ENCODE measurements around the gene ABL1. TPM values are rescaled to one million over a fixed set of nuclear protein-coding genes. Genes with fewer than 3 reads are reported as not detected.
A peak's percentile ranks its signal among the peaks of the same experiment; 100 is the strongest.
"Not testable (repeated sequence)": the region's sequence is repeated elsewhere in the genome, so short reads cannot be mapped to it uniquely, and the experiment has no call there.

The ABL1 gene
- 57.2 and 58.0 TPM in 2 replicates for total RNA-seq (2014; rRNA removed; shearing (Covaris generic))

DNA sequence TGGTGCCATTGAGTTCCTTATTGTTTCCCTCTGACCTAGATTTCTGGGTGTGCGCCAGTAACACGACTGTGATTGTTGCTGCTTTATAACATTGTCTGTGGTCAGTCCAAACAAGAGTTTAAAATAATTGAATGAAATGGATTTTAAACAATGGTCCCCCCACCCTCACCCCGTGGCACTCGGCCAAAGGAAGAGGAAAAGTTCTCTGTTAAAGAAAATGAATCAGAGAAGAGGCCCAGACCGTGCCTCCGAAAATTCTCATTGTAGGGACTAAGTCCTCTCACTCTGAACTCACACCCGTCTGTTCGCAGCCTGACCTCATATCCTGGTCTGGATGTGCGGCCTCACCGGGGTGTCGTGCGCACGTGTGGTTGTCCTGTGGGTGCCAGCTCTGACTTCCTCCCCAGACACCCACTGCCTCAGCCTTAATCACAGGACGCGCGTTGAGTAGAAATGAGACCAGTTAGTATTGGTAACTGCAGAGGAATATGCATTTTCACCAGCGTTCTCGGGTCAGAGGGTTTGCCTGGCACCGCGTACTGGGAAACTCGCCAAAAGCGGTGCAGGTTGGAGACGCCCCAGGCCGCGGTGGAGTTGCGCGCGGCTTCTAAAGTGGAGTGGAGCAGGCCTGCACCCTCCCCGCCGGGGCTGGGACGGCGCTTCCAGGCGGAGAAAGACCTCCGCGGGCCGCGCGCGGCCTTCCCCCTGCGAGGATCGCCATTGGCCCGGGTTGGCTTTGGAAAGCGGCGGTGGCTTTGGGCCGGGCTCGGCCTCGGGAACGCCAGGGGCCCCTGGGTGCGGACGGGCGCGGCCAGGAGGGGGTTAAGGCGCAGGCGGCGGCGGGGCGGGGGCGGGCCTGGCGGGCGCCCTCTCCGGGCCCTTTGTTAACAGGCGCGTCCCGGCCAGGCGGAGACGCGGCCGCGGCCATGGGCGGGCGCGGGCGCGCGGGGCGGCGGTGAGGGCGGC lies at the start of gene ABL1:
Gene ABL1 (plus strand): TSS at position 884 of the 966 bp plus-strand sequence. CDS start 193 bp downstream, outside the sequence.
- DNase-seq = peak; percentile 85 to 88
- peak within 1 kb of the TSS; percentile 92 for H3K4me3 ChIP-seq
- H3K4me1 ChIP-seq = peaks cover 29% of the 10 kb centered on the region
- H3K36me3 ChIP-seq = no peaks in the 10 kb centered on the region
- no peaks in the 10 kb centered on the region for H3K27me3 ChIP-seq
- no peaks in the 10 kb centered on the region for H3K9me3 ChIP-seq (replicated peaks)
- peak within 1 kb of the TSS; percentile 92 for H3K27ac ChIP-seq

DNA sequence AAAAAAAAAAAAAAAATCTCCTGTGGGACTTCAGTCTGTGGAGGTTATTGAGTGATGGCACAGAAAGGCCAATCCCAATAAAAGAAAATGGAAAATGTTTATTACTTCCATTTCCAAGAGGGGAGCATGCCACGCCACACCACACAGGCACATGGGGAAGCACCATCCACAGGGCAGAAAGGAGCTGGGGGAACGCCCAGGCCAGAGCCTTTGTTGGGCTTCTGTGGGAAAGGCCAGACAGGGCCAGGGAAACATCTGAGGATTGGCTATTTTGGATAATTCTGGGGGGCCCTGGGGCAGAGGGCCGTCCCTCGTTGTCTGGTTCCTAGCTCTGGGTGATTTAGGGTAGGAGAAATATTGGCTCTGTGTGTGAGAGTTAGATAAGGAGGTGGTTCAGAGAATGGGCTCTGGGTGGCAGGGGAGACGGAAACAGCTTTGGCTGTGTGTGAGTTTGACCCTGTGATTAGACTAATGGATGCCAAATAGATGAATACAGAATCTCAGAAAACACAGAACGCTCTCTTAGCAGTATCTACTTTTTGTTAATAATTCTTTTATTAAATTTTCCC lies 49.0 kb upstream of the ABL1 start:
- H3K4me3 ChIP-seq = no peak overlapping the region
- DNase-seq = no peak
- no peaks in the 10 kb centered on the region for H3K27me3 ChIP-seq
- no peak overlapping the region for H3K27ac ChIP-seq
- peaks cover 5% of the 10 kb centered on the region for H3K9me3 ChIP-seq (replicated peaks)
- no peaks in the 10 kb centered on the region for H3K36me3 ChIP-seq
- peaks cover 11% of the 10 kb centered on the region for H3K4me1 ChIP-seq

DNA sequence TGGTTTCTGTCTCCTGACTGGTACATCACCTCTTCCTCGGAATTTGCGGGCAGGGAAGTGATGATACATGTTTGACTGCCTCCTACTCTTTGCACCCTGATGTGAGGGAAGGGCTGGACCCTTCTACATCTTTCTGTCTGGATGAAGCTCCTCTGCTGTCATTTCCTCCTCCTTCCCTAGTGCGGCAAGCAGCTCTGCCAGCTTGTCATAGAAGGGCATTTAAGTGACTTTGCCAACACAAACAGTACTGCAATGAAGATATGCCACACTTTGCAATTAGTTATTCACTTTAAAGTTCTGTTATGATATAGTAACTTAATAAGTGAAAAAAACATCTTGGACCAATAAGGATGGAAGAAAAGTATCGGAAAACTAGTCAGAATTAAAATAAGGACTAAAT lies 48.5 kb upstream of the ABL1 start:
- no peaks in the 10 kb centered on the region for H3K27me3 ChIP-seq
- no peak overlapping the region for H3K4me3 ChIP-seq
- no peaks in the 10 kb centered on the region for H3K36me3 ChIP-seq
- no peak overlapping the region for H3K27ac ChIP-seq
- peaks cover 5% of the 10 kb centered on the region for H3K9me3 ChIP-seq (replicated peaks)
- DNase-seq = no peak
- H3K4me1 ChIP-seq = peaks cover 6% of the 10 kb centered on the region

DNA sequence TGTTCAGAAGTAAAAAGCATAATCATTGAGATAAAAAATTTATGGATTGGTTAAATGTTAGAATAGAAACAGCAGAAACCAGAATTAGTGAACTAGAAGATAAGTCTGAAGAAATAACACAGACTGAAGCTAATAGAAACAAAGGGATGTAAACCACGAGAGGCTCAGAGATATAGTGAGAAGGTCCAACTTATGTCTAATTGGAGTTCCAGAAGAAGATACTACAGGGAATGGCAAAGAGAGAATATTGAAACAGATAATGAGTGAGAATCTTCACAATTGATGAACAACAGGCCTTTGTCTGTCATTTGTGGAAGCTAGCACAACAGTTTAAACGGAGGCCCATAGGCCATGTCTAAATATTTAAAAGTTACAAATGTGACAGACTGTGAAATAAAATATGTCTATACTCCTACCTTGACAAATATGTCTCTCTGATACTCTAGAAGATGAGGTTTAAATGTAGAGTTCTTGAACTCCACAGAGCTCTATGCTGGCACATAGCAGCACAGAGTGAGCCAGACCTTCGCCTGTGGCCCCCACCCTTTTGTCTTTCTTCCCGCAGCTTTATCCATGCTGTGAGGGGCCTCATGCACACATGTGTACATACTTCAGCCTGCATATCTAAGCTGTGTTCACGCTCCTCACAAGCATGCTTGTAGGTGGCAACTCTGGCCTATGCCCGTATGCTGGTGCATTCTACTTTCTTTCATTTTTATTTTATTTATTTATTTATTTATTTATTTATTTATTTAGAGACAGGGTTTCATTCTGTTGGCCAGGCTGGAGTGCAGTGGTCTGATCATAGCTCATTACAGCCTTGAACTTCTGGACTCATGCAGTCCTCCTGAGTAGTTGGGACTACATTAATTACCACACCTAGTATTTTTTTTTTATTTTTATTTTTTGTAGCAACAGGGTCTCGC lies 45.0 kb upstream of the ABL1 start:
- Histone ChIP-seq H3K27ac (no peak overlapping the region), H3K4me1 (no peaks in the 10 kb centered on the region), H3K9me3 (replicated peaks) (peaks cover 5% of the 10 kb centered on the region), H3K27me3 (no peaks in the 10 kb centered on the region), H3K36me3 (no peaks in the 10 kb centered on the region), H3K4me3 (no peak overlapping the region)
- DNase-seq = no peak

DNA sequence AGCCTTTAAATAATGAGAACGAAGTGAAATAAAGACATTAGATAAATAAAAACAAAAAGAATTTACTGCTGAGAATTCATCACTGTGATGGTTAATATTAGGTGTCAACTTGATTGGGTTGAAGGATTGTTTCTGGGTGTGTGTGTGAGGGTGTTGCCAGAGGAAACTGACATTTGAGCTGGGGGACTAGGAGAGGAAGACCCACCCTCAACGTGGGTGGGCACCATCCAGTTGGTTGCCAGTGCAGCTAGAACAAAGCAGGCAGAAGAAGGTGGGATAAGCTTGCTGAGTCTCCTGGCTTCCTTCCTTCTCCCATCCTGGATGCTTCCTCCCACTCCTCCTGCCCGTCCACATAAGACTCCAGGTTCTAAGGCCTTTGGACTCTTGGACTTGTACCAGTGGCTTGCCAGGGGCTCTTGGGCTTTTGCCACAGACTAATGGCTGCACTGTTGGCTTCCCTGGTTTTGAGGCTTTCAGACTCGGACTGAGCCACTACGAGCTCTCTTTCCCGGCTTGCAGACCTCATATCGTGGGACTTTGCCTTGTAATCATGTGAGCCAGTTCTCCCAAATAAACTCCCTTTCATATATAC lies 43.7 kb upstream of the ABL1 start:
- peaks cover 5% of the 10 kb centered on the region for H3K9me3 ChIP-seq (replicated peaks)
- H3K27me3 ChIP-seq = no peaks in the 10 kb centered on the region
- no peaks in the 10 kb centered on the region for H3K4me1 ChIP-seq
- no peak overlapping the region for H3K4me3 ChIP-seq
- peak; percentile 40 to 54 for DNase-seq
- H3K36me3 ChIP-seq = no peaks in the 10 kb centered on the region
- H3K27ac ChIP-seq = no peak overlapping the region

DNA sequence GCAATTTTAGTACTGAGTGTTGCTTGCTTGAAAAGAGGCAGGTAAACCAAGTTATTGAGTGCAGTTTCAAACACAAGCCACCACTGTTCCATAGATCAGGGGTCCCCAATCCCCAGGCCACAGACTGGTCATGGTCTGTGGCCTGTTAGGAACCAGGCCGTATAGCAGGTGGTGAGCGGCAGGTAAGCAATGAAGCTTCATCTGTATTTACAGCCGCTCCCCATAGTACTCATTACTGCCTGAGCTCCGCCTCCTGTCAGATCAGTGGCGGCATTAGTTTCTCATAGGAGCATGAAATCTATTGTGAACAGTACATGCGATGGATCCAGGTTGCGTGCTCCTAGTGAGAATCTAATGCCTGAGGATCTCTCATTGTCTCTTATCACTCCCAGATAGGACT lies 41.5 kb upstream of the ABL1 start:
- no peak overlapping the region for H3K4me3 ChIP-seq
- peaks cover 5% of the 10 kb centered on the region for H3K9me3 ChIP-seq (replicated peaks)
- H3K27ac ChIP-seq = no peak overlapping the region
- H3K36me3 ChIP-seq = no peaks in the 10 kb centered on the region
- no peaks in the 10 kb centered on the region for H3K27me3 ChIP-seq
- no peak for DNase-seq
- H3K4me1 ChIP-seq = no peaks in the 10 kb centered on the region

DNA sequence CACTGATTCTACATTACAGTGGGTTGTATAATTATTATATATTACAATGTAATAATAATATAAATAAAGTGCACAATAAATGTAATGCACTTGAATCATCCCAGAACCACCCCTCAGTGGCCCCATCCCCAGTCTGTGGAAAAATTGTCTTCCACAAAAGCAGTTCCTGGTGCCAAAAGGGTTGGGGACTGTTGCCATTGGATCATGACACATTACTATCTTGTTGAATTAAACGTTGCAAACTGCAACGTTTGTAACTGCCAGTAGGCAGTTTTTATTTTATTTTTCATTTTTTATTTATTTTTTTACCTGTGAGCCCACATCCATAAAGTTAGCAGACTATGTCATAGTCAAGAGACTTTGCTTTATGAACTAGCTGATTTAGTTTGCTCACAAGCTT lies 41.0 kb upstream of the ABL1 start:
- not testable (repeated sequence) for H3K4me3 ChIP-seq; H3K36me3 ChIP-seq; H3K27ac ChIP-seq; H3K9me3 ChIP-seq (replicated peaks); H3K4me1 ChIP-seq; H3K27me3 ChIP-seq; DNase-seq

DNA sequence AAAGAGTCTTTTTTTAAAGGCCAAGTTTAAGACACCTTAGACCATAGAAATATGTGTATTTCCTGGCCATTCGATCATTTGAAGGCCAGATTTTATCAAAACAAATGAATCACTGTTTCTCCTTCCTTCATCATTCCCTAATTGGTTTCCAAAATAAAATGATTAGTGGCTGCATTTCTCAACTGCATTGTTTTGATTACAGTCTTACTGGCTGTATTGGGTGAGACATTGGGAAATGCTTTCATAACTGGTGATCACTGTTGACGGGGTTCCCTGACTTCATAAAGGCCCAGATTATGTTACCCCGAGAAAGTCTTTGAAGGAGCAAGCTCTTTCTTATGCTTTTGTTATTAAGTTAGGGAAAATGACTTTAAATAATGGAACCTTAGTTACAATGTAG lies 40.6 kb upstream of the ABL1 start:
- not testable (repeated sequence) for H3K4me1 ChIP-seq; H3K4me3 ChIP-seq; H3K9me3 ChIP-seq (replicated peaks); H3K36me3 ChIP-seq; DNase-seq; H3K27me3 ChIP-seq; H3K27ac ChIP-seq

DNA sequence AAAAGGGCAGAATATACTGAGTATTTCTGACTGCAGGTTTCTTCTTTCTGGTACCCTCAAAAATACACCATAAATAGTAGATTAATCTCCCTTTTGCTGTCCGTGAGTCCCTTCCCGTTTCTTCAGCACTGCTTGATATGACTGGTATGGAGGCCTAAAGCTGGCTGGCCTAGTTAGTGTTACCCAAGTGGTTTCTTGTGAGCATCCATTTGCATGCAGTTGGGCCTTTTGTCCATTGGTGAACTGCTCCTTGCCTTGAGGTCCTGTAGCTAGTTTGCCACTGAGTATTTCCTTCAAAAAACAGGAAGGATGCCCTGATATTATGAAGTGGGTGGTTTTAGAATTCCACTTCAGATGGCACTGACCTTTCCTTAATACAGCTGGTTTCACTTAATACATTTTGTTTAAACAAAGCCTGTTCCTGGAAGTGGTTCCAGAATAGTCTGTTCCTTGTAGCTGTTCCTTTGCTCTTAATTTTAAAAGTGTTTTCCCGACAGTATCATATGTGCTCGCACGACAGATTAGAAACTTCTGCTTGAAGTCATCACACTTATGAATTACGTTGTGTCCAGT lies 40.0 kb upstream of the ABL1 start:
- Histone ChIP-seq H3K27me3 (no peaks in the 10 kb centered on the region), H3K4me1 (no peaks in the 10 kb centered on the region), H3K9me3 (replicated peaks) (peaks cover 2% of the 10 kb centered on the region; the same call in 1 of the 2 replicates), H3K27ac (no peak overlapping the region), H3K4me3 (no peak overlapping the region), H3K36me3 (no peaks in the 10 kb centered on the region)
- no peak for DNase-seq

DNA sequence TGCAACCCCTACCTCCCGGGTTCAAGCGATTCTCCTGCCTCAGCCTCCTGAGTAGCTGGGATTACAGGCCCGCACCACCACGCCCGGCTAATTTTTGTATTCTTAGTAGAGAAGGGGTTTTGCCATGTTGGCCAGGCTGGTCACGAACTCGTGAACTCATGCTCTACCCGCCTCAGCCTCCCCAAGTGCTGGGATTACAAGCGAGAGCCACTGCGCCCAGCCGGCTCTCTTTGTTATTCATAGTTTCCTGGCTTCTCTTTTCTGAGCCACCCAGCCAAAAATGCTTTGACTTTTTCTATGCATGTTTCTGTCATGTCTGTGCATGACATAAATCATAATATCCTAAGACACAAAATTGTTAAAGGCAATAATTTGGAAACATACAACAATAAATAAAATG lies 31.9 kb upstream of the ABL1 start:
- not testable (repeated sequence) for H3K27ac ChIP-seq; H3K4me1 ChIP-seq; H3K4me3 ChIP-seq; H3K27me3 ChIP-seq; H3K9me3 ChIP-seq (replicated peaks); H3K36me3 ChIP-seq; DNase-seq

DNA sequence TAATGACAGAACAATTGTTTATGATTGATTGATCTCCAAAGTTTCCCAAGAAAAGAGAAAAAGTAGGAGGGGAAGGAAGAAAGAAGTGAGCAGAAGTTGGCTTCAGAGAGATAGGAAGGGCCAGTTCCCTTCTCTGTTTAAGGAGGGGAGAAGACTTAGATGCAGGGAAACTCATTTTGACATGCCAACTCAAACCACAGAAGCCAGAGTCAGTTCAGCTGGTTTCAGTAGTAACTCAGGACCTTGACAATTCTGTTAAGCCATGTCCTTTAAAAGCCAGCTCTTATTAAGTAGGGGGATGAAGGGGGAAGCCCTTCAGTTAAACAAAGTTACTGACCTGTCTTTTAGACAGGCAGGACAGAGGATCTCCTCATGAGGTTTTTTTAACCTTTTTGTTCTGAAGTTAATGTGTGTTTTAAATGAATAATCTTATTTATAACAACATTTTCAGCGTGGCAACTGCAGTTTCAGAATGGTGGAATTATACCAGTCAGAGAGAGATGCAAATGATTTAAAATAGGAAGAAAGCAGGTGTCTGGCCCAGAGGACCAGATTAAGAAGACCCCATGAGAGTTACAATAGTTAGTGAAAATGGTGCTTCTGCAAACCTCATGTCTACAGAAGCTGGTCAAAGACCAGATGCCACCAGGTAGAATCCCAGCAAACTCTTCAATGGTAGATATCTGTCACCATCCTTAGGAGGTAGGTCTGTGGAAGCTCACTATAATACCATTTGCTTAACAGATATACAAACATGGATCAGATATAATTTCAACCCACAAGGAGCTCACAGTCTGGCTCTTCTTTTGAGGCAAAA lies 29.3 kb upstream of the ABL1 start:
- DNase-seq = no peak
- Histone ChIP-seq H3K27me3 (no peaks in the 10 kb centered on the region), H3K36me3 (no peaks in the 10 kb centered on the region), H3K4me3 (no peak overlapping the region), H3K4me1 (no peaks in the 10 kb centered on the region), H3K9me3 (replicated peaks) (0 out of 2 replicates have a peak, but pooled peaks cover 3% of the 10 kb centered on the region), H3K27ac (no peak overlapping the region)

DNA sequence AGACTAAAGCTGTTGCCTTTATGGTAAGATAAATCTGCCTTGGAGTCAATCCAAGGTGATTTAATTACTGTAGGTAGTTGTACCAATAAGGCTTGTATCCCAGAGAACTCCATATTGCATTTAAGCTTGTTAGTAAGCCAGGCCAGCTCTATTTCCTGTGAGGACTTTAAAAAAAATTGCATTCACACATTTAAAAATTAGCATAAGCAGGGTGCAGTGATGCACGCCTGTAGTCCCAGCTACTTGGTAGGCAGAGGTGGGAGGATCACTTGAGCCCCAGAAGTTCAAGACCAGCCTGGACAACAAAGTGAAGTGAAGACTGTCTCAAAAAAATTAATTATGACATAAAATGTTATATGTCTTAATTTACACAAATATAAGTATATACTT lies 28.7 kb upstream of the ABL1 start:
- Histone ChIP-seq H3K4me3 (no peak overlapping the region), H3K27ac (no peak overlapping the region)

DNA sequence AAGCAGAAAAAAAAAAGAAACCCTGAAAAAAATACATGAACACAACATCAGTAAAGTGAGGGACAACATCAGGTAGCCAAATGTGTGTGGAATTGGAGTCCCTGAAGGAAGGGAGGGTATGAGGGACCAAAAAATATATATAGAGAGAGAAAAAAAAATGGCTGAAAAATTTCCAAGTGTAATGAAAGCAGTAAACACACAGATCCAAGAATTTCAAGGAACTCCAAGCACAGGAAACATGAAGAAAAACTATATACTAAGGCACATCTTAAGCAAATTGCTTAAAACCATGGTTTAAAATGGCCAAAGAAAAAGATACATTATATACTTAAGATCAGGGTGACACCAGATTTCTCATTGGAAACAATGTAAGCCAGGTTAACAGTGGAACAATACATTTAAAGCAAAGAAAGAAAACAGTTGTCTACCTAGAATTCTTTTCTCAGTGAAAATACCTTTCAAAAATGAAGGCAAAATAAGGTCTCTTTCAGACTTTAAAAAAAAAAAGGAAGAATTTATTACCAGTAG lies 24.4 kb upstream of the ABL1 start:
- Histone ChIP-seq H3K27me3 (no peaks in the 10 kb centered on the region), H3K4me1 (no peaks in the 10 kb centered on the region), H3K4me3 (no peak overlapping the region), H3K9me3 (replicated peaks) (0 out of 2 replicates have a peak, but pooled peaks cover 5% of the 10 kb centered on the region), H3K27ac (no peak overlapping the region), H3K36me3 (no peaks in the 10 kb centered on the region)
- no peak for DNase-seq

More for the DNA sequence above, 28.7 kb upstream of the ABL1 start:
- no peak for DNase-seq
- Histone ChIP-seq H3K27me3 (no peaks in the 10 kb centered on the region), H3K9me3 (replicated peaks) (0 out of 2 replicates have a peak, but pooled peaks cover 5% of the 10 kb centered on the region), H3K4me1 (no peaks in the 10 kb centered on the region), H3K36me3 (no peaks in the 10 kb centered on the region)

Measured in SJCRH30 (cell line).